ENCODE data around the gene ZNF883.
"Not testable (repeated sequence)": the region's sequence is repeated elsewhere in the genome, so short reads cannot be mapped to it uniquely, and the experiment has no call there.

DNA sequence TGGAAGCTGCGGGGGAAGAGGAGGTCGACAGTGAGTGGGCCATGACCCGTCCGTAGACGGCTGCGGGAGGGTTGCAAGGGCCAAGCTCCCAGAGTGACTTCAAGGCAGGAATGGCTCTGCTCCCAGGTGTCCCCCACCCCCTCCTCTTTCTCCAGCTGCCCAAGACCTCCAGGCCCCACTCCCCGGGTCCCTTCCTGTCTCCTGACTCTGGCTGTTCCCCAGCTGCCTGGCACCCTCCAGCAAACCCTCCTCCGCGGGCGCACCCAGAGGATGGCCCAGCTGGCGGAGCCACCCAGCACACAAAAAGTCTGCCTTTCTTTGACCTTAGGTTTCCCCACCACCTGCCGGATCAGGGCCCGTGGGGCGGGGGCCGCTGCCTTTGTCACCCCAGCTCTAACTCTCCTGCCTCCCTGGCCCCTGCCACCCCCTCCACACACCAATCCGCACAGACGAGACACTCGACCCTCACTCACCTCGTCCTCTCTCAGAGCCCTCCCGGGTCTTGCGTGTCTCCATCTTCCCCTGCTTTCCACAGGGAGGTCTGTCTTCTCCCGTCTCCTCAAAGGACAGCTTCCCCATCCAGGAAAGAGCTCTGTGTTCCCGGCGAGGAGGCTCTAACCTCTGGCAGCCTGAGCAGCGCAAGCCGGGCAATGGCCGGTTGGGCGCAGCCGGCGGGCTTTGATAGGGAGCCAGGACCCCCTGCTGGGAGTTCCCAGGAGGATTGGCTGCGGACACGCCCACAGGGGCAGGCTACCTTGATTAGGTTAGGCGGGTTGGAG, 49.3 kb upstream of the ZNF883 start:
- TF ChIP-seq, protein P1, sequence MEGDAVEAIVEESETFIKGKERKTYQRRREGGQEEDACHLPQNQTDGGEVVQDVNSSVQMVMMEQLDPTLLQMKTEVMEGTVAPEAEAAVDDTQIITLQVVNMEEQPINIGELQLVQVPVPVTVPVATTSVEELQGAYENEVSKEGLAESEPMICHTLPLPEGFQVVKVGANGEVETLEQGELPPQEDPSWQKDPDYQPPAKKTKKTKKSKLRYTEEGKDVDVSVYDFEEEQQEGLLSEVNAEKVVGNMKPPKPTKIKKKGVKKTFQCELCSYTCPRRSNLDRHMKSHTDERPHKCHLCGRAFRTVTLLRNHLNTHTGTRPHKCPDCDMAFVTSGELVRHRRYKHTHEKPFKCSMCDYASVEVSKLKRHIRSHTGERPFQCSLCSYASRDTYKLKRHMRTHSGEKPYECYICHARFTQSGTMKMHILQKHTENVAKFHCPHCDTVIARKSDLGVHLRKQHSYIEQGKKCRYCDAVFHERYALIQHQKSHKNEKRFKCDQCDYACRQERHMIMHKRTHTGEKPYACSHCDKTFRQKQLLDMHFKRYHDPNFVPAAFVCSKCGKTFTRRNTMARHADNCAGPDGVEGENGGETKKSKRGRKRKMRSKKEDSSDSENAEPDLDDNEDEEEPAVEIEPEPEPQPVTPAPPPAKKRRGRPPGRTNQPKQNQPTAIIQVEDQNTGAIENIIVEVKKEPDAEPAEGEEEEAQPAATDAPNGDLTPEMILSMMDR (IDR thresholded peaks at IDR 0.05; ENCODE audit: low read depth, low read length, missing input control) = not testable (repeated sequence)
- TF ChIP-seq, protein P2, sequence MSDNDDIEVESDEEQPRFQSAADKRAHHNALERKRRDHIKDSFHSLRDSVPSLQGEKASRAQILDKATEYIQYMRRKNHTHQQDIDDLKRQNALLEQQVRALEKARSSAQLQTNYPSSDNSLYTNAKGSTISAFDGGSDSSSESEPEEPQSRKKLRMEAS (IDR thresholded peaks at IDR 0.05) = not testable (repeated sequence)
- TF ChIP-seq FOXA1 (IDR thresholded peaks at IDR 0.05); TAF1 (conservative IDR thresholded peaks at IDR 0.05); GABPA (IDR thresholded peaks at IDR 0.05 in 1 of 2, conservative IDR thresholded peaks at IDR 0.05 in 1 of 2): not testable (repeated sequence)
- TF ChIP-seq, protein P3, sequence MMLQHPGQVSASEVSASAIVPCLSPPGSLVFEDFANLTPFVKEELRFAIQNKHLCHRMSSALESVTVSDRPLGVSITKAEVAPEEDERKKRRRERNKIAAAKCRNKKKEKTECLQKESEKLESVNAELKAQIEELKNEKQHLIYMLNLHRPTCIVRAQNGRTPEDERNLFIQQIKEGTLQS (IDR thresholded peaks at IDR 0.05) = not testable (repeated sequence)
